ENCODE data around the gene FOXL3.

FOXL3 gene

GRCh38 chr7:266851-267840 lies 22.8 kb upstream of the FOXL3 start:
- Histone ChIP-seq H3K27me3 (ENCODE audit: low read depth, low read length) (no peaks in the 10 kb centered on the region), H3K79me2 (ENCODE audit: low read length) (no peaks in the 10 kb centered on the region), H3K4me1 (ENCODE audit: low read length) (0 out of 2 replicates have a peak, but pooled peaks cover 3% of the 10 kb centered on the region), H3K4me2 (ENCODE audit: low read length) (no peak overlapping the region), H3K4me3 (ENCODE audit: low read length) (no peak overlapping the region), H3K9me3 (ENCODE audit: insufficient read depth, low read length) (no peaks in the 10 kb centered on the region), H3K36me3 (replicated peaks; ENCODE audit: low read depth, low read length) (no peaks in the 10 kb centered on the region), H4K20me1 (ENCODE audit: insufficient read depth, low read length) (no peaks in the 10 kb centered on the region), H3K27ac (ENCODE audit: low read length) (no peak overlapping the region), H3K9ac (ENCODE audit: low read length) (no peak overlapping the region), H2AFZ (ENCODE audit: low read depth, low read length) (no peak overlapping the region)
- TF ChIP-seq CTCF (IDR thresholded peaks at IDR 0.05; ENCODE audit: low read depth, low read length) = no peak
- TF ChIP-seq EZH2phosphoT487 (IDR thresholded peaks at IDR 0.05; ENCODE audit: low read depth) = no peak

- Histone ChIP-seq H2AFZ (ENCODE audit: low read depth, low read length) (no peak overlapping the region), H3K36me3 (replicated peaks; ENCODE audit: low read depth, low read length) (no peaks in the 10 kb centered on the region), H4K20me1 (ENCODE audit: insufficient read depth, low read length) (no peaks in the 10 kb centered on the region), H3K27ac (ENCODE audit: low read length) (no peak overlapping the region), H3K4me1 (ENCODE audit: low read length) (0 out of 2 replicates have a peak, but pooled peaks cover 3% of the 10 kb centered on the region), H3K9me3 (ENCODE audit: insufficient read depth, low read length) (no peaks in the 10 kb centered on the region), H3K4me2 (ENCODE audit: low read length) (no peak overlapping the region), H3K4me3 (ENCODE audit: low read length) (no peak overlapping the region), H3K9ac (ENCODE audit: low read length) (no peak overlapping the region), H3K79me2 (ENCODE audit: low read length) (no peaks in the 10 kb centered on the region), H3K27me3 (ENCODE audit: low read depth, low read length) (no peaks in the 10 kb centered on the region)
- TF ChIP-seq CTCF (IDR thresholded peaks at IDR 0.05; ENCODE audit: low read depth, low read length) (no peak), EZH2phosphoT487 (IDR thresholded peaks at IDR 0.05; ENCODE audit: low read depth) (no peak)
Measured at GRCh38 chr7:268991-269390, 21.0 kb upstream of the FOXL3 start.

GRCh38 chr7:269721-270120 lies 20.2 kb upstream of the FOXL3 start:
- TF ChIP-seq CTCF (IDR thresholded peaks at IDR 0.05; ENCODE audit: low read depth, low read length) (no peak), EZH2phosphoT487 (IDR thresholded peaks at IDR 0.05; ENCODE audit: low read depth) (no peak)
- no peaks in the 10 kb centered on the region for H3K9me3 ChIP-seq (ENCODE audit: insufficient read depth, low read length)
- H3K4me1 ChIP-seq (ENCODE audit: low read length) = no peaks in the 10 kb centered on the region

GRCh38 chr7:270351-270983 lies 19.5 kb upstream of the FOXL3 start:
- TF ChIP-seq EZH2phosphoT487 (IDR thresholded peaks at IDR 0.05; ENCODE audit: low read depth) = no peak
- TF ChIP-seq CTCF (IDR thresholded peaks at IDR 0.05; ENCODE audit: low read depth, low read length) = no peak
- H3K4me2 ChIP-seq (ENCODE audit: low read length) = no peak overlapping the region
- H3K9ac ChIP-seq (ENCODE audit: low read length) = no peak overlapping the region
- no peaks in the 10 kb centered on the region for H4K20me1 ChIP-seq (ENCODE audit: insufficient read depth, low read length)
- no peak overlapping the region for H2AFZ ChIP-seq (ENCODE audit: low read depth, low read length)
- no peaks in the 10 kb centered on the region for H3K36me3 ChIP-seq (replicated peaks; ENCODE audit: low read depth, low read length)
- no peaks in the 10 kb centered on the region for H3K9me3 ChIP-seq (ENCODE audit: insufficient read depth, low read length)
- H3K27me3 ChIP-seq (ENCODE audit: low read depth, low read length) = no peaks in the 10 kb centered on the region
- H3K4me3 ChIP-seq (ENCODE audit: low read length) = no peak overlapping the region
- H3K4me1 ChIP-seq (ENCODE audit: low read length) = no peaks in the 10 kb centered on the region
- no peaks in the 10 kb centered on the region for H3K79me2 ChIP-seq (ENCODE audit: low read length)
- H3K27ac ChIP-seq (ENCODE audit: low read length) = no peak overlapping the region

More at GRCh38 chr7:269721-270120, 20.2 kb upstream of the FOXL3 start:
- Histone ChIP-seq H3K79me2 (ENCODE audit: low read length) (no peaks in the 10 kb centered on the region), H3K36me3 (replicated peaks; ENCODE audit: low read depth, low read length) (no peaks in the 10 kb centered on the region), H3K9ac (ENCODE audit: low read length) (no peak overlapping the region), H3K4me3 (ENCODE audit: low read length) (no peak overlapping the region), H2AFZ (ENCODE audit: low read depth, low read length) (no peak overlapping the region), H3K27ac (ENCODE audit: low read length) (no peak overlapping the region), H4K20me1 (ENCODE audit: insufficient read depth, low read length) (no peaks in the 10 kb centered on the region), H3K4me2 (ENCODE audit: low read length) (no peak overlapping the region), H3K27me3 (ENCODE audit: low read depth, low read length) (no peaks in the 10 kb centered on the region)
